Measurements from ENCODE around the gene RARB.

Gene RARB

GRCh38 chr3:25582242-25582641, 154.2 kb downstream of the RARB start:
- DNase-seq = no peak

- no peak for DNase-seq
Observed at GRCh38 chr3:25583343-25583742, 155.3 kb downstream of the RARB start.

- DNase-seq = no peak
Observed at GRCh38 chr3:25584011-25584789, 156.1 kb downstream of the RARB start.

- DNase-seq = no peak
Observed at GRCh38 chr3:25585361-25586166, 157.5 kb downstream of the RARB start.

- no peak for DNase-seq
Observed at GRCh38 chr3:25586167-25586505, 158.1 kb downstream of the RARB start.

- DNase-seq = no peak
Observed at GRCh38 chr3:25586553-25586952, 158.5 kb downstream of the RARB start.

- DNase-seq = no peak
Observed at GRCh38 chr3:25587094-25587493, 159.0 kb downstream of the RARB start.

- DNase-seq = no peak
Observed at GRCh38 chr3:25587526-25587925, 159.5 kb downstream of the RARB start.

- no peak for DNase-seq
Observed at GRCh38 chr3:25587975-25588374, 159.9 kb downstream of the RARB start.

GRCh38 chr3:25588441-25589103, 160.5 kb downstream of the RARB start:
- DNase-seq = no peak

GRCh38 chr3:25589104-25589782, 161.2 kb downstream of the RARB start:
- DNase-seq = no peak

GRCh38 chr3:25589783-25590258, 161.8 kb downstream of the RARB start:
- no peak for DNase-seq

GRCh38 chr3:25592510-25592968, 164.5 kb downstream of the RARB start:
- DNase-seq = no peak

GRCh38 chr3:25593001-25593400, 164.9 kb downstream of the RARB start:
- no peak for DNase-seq

- DNase-seq = no peak
Observed at GRCh38 chr3:25594007-25594502, 166.0 kb downstream of the RARB start.

- DNase-seq = no peak
Observed at GRCh38 chr3:25597535-25598101, 169.6 kb downstream of the RARB start.

GRCh38 chr3:25603703-25604102, 175.6 kb downstream of the RARB start:
- no peak for DNase-seq

- DNase-seq = no peak
Observed at GRCh38 chr3:25604107-25604805, 176.2 kb downstream of the RARB start.

- DNase-seq = no peak
Observed at GRCh38 chr3:25610167-25610566, 182.1 kb downstream of the RARB start.

- DNase-seq = no peak
Observed at GRCh38 chr3:25610779-25611178, 182.7 kb downstream of the RARB start.

- DNase-seq = no peak
Observed at GRCh38 chr3:25611193-25611592, 183.1 kb downstream of the RARB start.

- DNase-seq = no peak
Observed at GRCh38 chr3:25618028-25618427, 190.0 kb downstream of the RARB start.
